Upper lobe of left lung (tissue), 6 donors: ENCODE measurements around the gene APOA5. TPM values are rescaled to one million over a fixed set of nuclear protein-coding genes. Genes with fewer than 3 reads are reported as not detected.

Experiments used
- ATAC-seq, 2 donors: fragments of 200-7000 bp; cut with Tn5 transposase; one replicate each; pipeline ENCODE4 v1.9.1; 2022; ENCODE audit warnings: mild to moderate bottlenecking in 2 of 2, moderate library complexity in 2 of 2; ENCODE audit not compliant: low FRiP score in 2 of 2
- DNase-seq, 2 donors: peaks; one replicate each; pipeline ENCODE4 v3.0.0-alpha.2; 2019 to 2020
- H3K27ac ChIP-seq, 4 donors: fragments of 200-600 bp; sonication (generic); one replicate each; pipeline ENCODE4 v1.5.1; 2016 to 2019
- H3K27me3 ChIP-seq, 4 donors: fragments of 200-600 bp; sonication (generic); one replicate each; pipeline ENCODE4 v1.5.1; 2017 to 2019
- H3K36me3 ChIP-seq, 4 donors: fragments of 200-600 bp; sonication (generic); one replicate each; pipeline ENCODE4 v1.5.1; 2016 to 2019
- H3K4me1 ChIP-seq, 4 donors: fragments of 200-600 bp; sonication (generic); one replicate each; pipeline ENCODE4 v1.5.1; 2018 to 2019
- H3K4me3 ChIP-seq, 4 donors: fragments of 200-600 bp; sonication (generic); one replicate each; pipeline ENCODE4 v1.5.1; 2017 to 2019; ENCODE audit warnings: mild to moderate bottlenecking in 2 of 4, moderate library complexity in 1 of 4
- H3K9me3 ChIP-seq, 4 donors: fragments of 200-600 bp; sonication (generic); one replicate each; pipeline ENCODE4 v1.5.1; 2018 to 2019
- EP300 ChIP-seq, 4 donors: sonication (generic); formaldehyde crosslinking; IDR thresholded peaks; one replicate each; pipeline ENCODE4 v1.5.1; 2017; ENCODE audit warnings: antibody characterized with exemption in 4 of 4, control low read depth in 2 of 4
- POLR2A ChIP-seq, 4 donors: fragments of 450-650 bp; IDR thresholded peaks; one replicate each; pipeline ENCODE4 v1.5.1; 2016 to 2017; ENCODE audit warnings: antibody characterized with exemption in 4 of 4, mild to moderate bottlenecking in 2 of 4
- POLR2AphosphoS5 ChIP-seq, 2 donors: sonication (generic); formaldehyde crosslinking; IDR thresholded peaks; one replicate each; pipeline ENCODE4 v1.5.1; 2017; ENCODE audit warnings: antibody characterized with exemption in 2 of 2
- WGBS, 2 donors: methylation state at CpG; one replicate each; pipeline ENCODE4 v1.1.5; 2017 to 2018; 5-methylcytosine and 5-hydroxymethylcytosine counted together
- total RNA-seq, 6 donors: library from RNA; depleted of rRNA in 4 of 6; stranded (reverse); fragments of >200 nt in 4 of 6; gene quantifications; one replicate each; pipeline versions ENCODE4 v1.1.0 to v1.2.1, GENCODE V29; 2016 to 2021
- TF ChIP-seq, protein P1 (sequence below), 6 experiments: fragments of 450-650 bp in 4 of 6; fragments of 200-600 bp in 2 of 6; sonication (generic) in 2 of 6; IDR thresholded peaks; one replicate each; pipeline ENCODE4 v1.5.1; 2016 to 2019; ENCODE audit warnings: antibody characterized with exemption in 6 of 6
- donor health status: DM: no; HTN: no; CAD: no; lungs with moderate emphysema.
- donor health status: DM: no; HTN: yes; CAD: no; lungs with severe emphysema.

APOA5 gene
- total RNA-seq, 6 donors from 2014 or later: 0.20 to 0.57 TPM; not detected in 4

- Histone ChIP-seq H3K27me3 (no peaks in the 10 kb centered on the region), H3K36me3 (no peaks in the 10 kb centered on the region), H3K27ac (no peak overlapping the region), H3K4me1 (no peaks in the 10 kb centered on the region), H3K4me3 (no peak overlapping the region), H3K9me3 (no peaks in the 10 kb centered on the region)
- ATAC-seq: no peak
- WGBS, 2 donors: 81 to 84% methylated on average over 5 of the region's 5 CpGs
- DNase-seq: no peak
- TF ChIP-seq, protein P1, sequence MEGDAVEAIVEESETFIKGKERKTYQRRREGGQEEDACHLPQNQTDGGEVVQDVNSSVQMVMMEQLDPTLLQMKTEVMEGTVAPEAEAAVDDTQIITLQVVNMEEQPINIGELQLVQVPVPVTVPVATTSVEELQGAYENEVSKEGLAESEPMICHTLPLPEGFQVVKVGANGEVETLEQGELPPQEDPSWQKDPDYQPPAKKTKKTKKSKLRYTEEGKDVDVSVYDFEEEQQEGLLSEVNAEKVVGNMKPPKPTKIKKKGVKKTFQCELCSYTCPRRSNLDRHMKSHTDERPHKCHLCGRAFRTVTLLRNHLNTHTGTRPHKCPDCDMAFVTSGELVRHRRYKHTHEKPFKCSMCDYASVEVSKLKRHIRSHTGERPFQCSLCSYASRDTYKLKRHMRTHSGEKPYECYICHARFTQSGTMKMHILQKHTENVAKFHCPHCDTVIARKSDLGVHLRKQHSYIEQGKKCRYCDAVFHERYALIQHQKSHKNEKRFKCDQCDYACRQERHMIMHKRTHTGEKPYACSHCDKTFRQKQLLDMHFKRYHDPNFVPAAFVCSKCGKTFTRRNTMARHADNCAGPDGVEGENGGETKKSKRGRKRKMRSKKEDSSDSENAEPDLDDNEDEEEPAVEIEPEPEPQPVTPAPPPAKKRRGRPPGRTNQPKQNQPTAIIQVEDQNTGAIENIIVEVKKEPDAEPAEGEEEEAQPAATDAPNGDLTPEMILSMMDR (IDR thresholded peaks at IDR 0.05): no peak
- TF ChIP-seq EP300 (IDR thresholded peaks at IDR 0.05) (no peak), POLR2A (IDR thresholded peaks at IDR 0.05) (no peak), POLR2AphosphoS5 (IDR thresholded peaks at IDR 0.05) (no peak)
Measured at GRCh38 chr11:116798368-116798767, 6.7 kb upstream of the APOA5 start.

DNA sequence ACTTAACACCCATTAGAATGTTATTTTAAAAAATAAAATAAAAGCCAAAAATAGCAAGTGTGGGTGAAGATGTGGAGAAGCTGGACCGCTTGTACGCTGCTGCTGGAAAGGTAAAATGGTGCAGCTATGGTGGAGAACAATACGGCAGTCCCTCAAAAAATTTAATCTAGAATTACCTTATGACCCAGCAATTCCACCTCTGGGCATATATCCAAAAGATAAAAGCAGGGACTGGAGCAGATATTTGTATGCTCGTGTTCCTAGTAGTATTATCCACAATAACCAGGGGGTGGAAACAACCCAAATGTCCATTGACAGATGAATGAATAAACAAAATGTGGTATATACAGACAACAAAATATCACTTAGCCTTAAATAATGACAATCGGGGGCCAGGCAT, 6.1 kb upstream of the APOA5 start:
- WGBS, 2 donors: 77 to 87% methylated on average over 5 of the region's 5 CpGs
- Histone ChIP-seq H3K9me3 (no peaks in the 10 kb centered on the region), H3K4me3 (no peak overlapping the region), H3K27me3 (no peaks in the 10 kb centered on the region), H3K36me3 (no peaks in the 10 kb centered on the region), H3K27ac (no peak overlapping the region), H3K4me1 (no peaks in the 10 kb centered on the region)
- TF ChIP-seq EP300 (IDR thresholded peaks at IDR 0.05): no peak
- no peak for TF ChIP-seq POLR2AphosphoS5 (IDR thresholded peaks at IDR 0.05)
- TF ChIP-seq, protein P1 (IDR thresholded peaks at IDR 0.05): no peak
- TF ChIP-seq POLR2A (IDR thresholded peaks at IDR 0.05): no peak
- ATAC-seq (no peak), DNase-seq (no peak)

GRCh38 chr11:116796548-116796947, 4.9 kb upstream of the APOA5 start:
- no peaks in the 10 kb centered on the region for H3K9me3 ChIP-seq
- TF ChIP-seq POLR2AphosphoS5 (IDR thresholded peaks at IDR 0.05) (no peak), POLR2A (IDR thresholded peaks at IDR 0.05) (no peak), EP300 (IDR thresholded peaks at IDR 0.05) (no peak)
- TF ChIP-seq, protein P1 (IDR thresholded peaks at IDR 0.05): no peak
- no peak overlapping the region for H3K27ac ChIP-seq
- ATAC-seq: no peak
- peaks cover 0 to 7% (median 3%) of the 10 kb centered on the region in 4 donors for H3K4me1 ChIP-seq
- H3K4me3 ChIP-seq: no peak overlapping the region
- no peak for DNase-seq
- 65 to 90% methylated on average over 1 of the region's 1 CpG for WGBS, 2 donors
- no peaks in the 10 kb centered on the region for H3K36me3 ChIP-seq
- H3K27me3 ChIP-seq: no peaks in the 10 kb centered on the region

- TF ChIP-seq, protein P1 (IDR thresholded peaks at IDR 0.05): no peak
- TF ChIP-seq POLR2AphosphoS5 (IDR thresholded peaks at IDR 0.05) (no peak), EP300 (IDR thresholded peaks at IDR 0.05) (no peak), POLR2A (IDR thresholded peaks at IDR 0.05) (no peak)
- no peak overlapping the region for H3K4me3 ChIP-seq
- H3K27ac ChIP-seq: no peak overlapping the region
- peaks cover 6 to 15% (median 11%) of the 10 kb centered on the region in 4 donors for H3K4me1 ChIP-seq
- H3K27me3 ChIP-seq: no peaks in the 10 kb centered on the region
- ATAC-seq: no peak
- WGBS, 2 donors: 87 to 92% methylated on average over 2 of the region's 2 CpGs
- no peaks in the 10 kb centered on the region for H3K36me3 ChIP-seq
- H3K9me3 ChIP-seq: no peaks in the 10 kb centered on the region
- DNase-seq: no peak
Measured at GRCh38 chr11:116794851-116795250, 3.2 kb upstream of the APOA5 start.

- H3K27ac ChIP-seq: no peak overlapping the region
Measured at GRCh38 chr11:116793772-116794097, 2.1 kb upstream of the APOA5 start.

More at GRCh38 chr11:116793772-116794097, 2.1 kb upstream of the APOA5 start:
- DNase-seq (no peak), ATAC-seq (no peak)
- H3K4me1 ChIP-seq: peaks cover 6 to 16% (median 11%) of the 10 kb centered on the region in 4 donors
- 96 to 100% methylated on average over 1 of the region's 1 CpG for whole genome bisulfite sequencing, 2 donors
- H3K9me3 ChIP-seq: no peaks in the 10 kb centered on the region
- no peaks in the 10 kb centered on the region for H3K27me3 ChIP-seq
- H3K4me3 ChIP-seq: no peak overlapping the region
- H3K36me3 ChIP-seq: no peaks in the 10 kb centered on the region
- TF ChIP-seq, protein P1 (IDR thresholded peaks at IDR 0.05): no peak
- TF ChIP-seq POLR2A (IDR thresholded peaks at IDR 0.05) (no peak), EP300 (IDR thresholded peaks at IDR 0.05) (no peak), POLR2AphosphoS5 (IDR thresholded peaks at IDR 0.05) (no peak)
